GM21423 (cell line): ENCODE data around the gene GABRG1.

ENCODE experiments used
- ATAC-seq: cut with Tn5 transposase; IDR thresholded peaks from one replicate; pipeline ENCODE4 v1.9.1; 2021; ENCODE audit warnings: mild to moderate bottlenecking, moderate library complexity; ENCODE audit not compliant: unreplicated experiment

The GABRG1 gene

GRCh38 chr4:46123913-46124755, at the start of gene GABRG1:
GABRG1 (minus strand) TSS chr4:46124054; CDS start chr4:46123913, 141 bp downstream.
- no peak for ATAC-seq

DNA sequence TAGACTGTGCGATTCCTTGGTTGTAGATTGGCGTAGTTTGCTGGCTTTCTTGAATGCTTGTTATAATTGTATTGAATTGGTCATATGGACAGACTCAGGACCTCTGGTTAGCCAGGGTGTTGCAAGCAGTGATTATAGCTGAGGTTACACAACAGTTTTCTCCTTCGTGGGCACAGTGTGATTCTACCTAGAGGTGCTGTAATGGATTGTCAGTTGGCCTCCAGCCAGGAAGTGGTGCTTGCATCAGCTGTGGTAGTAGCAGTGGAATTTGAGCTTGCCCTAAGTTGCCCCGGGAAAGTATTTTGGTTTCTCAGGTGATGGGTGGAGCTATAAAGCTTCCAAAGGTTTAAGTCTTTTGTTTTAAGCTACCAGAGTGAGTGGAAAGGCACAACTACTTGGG, 23.1 kb upstream of the GABRG1 start:
- ATAC-seq: no peak

DNA sequence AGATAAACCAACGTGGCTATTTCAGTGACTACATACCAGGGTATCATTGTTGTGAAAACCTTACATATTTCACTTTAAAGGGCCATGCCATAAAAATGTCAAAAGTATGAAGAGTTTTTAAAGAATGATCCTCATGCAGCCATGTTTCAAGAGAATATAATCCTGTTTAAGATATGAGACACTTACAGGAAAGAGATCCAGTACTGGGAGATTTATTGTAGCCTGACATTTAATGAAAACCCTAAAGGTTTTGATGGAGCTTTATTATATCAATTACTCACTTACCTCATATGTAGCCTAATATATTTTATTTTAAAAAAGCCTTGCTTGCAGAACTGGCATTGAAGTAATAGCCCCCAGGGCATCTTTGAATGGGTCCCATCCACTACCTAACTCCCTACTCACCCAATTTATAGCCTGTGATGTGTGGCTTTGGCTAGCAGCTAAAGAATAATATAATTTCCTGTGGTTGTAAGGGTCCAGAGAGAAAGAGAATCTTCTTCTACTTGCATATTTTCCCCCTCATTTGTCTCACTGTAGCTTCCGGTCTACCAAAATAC, 7.7 kb upstream of the GABRG1 start:
- ATAC-seq: no peak

- no peak for ATAC-seq
These were observed 1.0 kb upstream of the GABRG1 start for GRCh38 chr4:46124773-46125413.

GRCh38 chr4:46081674-46082073, 42.2 kb downstream of the GABRG1 start:
- no peak for ATAC-seq

DNA sequence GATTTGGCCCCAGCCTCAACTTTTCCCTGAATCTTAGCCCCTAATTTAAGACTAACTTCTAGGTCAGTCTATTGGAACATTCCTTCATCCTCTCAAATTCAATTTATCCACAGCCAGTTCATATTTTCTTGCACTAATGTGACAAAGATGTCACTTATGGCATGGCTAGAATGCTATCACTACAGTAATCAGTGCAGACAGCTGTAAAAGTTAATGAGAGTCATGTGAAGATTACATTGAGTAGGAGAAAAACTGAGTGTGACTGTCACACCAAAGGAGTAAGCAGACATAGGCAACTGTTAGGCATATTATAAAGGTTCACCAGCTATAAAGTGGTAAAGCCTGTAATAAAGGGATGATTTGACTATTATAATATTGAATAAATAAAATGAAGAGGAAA, 42.6 kb downstream of the GABRG1 start:
- ATAC-seq: no peak

DNA sequence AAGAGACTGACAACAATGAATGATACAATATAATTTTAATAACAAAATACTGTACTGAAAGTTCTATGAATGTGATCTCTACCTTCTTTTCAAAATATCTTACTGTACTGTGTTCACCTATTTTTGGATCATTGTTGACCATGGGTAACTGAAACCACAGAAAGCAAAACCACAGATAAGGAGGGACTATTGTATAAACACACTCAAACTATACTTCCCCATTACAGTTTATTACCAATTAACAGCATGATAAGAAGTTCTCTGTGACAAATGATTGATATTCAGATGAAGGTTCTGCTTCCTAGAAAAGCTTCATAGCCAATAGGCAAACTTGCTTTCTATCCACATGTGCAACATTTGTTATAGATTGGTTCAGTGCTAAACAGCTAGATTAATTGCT, 50.1 kb downstream of the GABRG1 start:
- no peak for ATAC-seq

GRCh38 chr4:46051392-46051791, 72.5 kb downstream of the GABRG1 start:
- no peak for ATAC-seq

GRCh38 chr4:46032056-46032455, 91.8 kb downstream of the GABRG1 start:
- ATAC-seq: no peak

DNA sequence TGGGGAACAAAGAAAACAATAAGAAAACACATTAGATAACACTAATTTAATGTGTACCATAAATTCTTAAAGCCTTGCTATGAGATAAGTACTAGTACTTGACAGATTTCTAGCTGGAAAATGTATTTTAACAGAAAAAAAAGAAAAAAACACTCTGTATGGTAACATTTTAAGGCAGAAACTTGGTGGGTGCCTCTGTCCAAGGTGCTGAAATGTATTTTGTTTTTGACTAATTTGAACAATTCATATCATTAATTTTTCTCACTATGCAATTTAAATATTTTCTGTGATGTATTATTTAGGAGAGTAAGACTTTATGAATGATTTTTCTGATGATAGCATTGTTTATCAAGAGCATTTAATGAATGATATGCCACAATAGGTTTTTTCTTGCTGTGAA, 107.5 kb downstream of the GABRG1 start:
- ATAC-seq: no peak

DNA sequence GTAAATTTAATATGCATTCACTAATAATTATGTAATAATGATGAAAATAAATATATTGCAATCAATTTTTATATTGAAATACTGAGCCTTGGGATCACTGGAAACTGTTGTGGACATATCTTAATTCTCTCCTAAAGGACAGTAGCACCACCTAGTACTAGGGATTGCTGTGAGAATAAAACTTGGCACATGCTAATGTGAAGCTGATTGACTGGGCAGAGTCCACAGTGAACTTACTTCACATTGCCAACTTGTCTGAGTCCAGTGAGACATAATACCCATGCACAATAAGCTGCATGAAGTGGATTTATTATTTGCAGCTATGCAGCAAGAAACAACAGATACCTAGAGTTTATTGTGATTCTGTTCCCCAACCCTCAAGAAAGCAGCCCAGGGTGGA, 131.1 kb downstream of the GABRG1 start:
- ATAC-seq: no peak

DNA sequence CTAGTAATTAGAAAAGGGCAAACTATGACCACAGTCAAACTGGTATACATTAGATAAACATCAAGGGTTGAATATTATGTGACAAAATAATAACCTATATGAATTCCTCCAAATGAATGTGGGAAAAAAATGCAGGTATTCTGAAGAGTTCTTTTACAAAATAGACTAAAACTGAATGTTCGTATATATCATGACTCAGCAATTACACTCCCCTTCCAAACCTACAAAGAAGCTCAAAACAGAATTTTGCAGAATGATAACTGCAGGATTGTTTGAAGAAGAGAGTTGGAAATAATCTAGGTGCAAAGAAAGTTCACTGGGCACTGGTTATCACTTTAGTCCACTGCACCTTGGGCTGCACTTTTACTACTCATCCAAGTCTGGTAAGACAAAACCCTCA, 134.1 kb downstream of the GABRG1 start:
- ATAC-seq: no peak

GRCh38 chr4:45987858-45988257, 136.0 kb downstream of the GABRG1 start:
- ATAC-seq: no peak
